ENCODE data around the gene LAMTOR1.

DNA sequence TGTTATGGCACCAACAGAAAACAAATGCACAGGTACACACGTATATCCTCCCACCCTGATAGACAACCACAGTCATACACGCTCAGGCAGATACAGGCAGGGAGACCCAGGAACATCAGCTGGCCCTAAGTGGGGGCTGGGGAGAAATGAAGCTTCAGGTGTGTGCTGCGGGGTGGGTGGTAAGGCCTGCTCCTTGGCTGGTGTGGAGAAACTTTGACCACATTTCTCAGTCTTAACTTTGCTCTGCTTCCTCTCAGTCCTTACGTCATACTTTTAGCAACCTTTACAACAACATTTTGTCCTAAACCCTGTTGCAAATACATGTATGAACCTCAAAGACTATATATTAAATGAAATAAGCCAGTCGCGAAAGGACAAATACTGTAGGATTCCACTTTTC lies 16.1 kb upstream of the LAMTOR1 start:
- TF ChIP-seq ZBTB7A (IDR thresholded peaks at IDR 0.05; ENCODE audit: low read depth): no peak
- TF ChIP-seq YY1 (IDR thresholded peaks at IDR 0.05; ENCODE audit: low read depth): no peak
- TF ChIP-seq NFIC (IDR thresholded peaks at IDR 0.05): no peak
- TF ChIP-seq CEBPB (IDR thresholded peaks at IDR 0.05): no peak
- TF ChIP-seq TAF1 (IDR thresholded peaks at IDR 0.05; ENCODE audit: low read depth): no peak
- TF ChIP-seq, protein P1, sequence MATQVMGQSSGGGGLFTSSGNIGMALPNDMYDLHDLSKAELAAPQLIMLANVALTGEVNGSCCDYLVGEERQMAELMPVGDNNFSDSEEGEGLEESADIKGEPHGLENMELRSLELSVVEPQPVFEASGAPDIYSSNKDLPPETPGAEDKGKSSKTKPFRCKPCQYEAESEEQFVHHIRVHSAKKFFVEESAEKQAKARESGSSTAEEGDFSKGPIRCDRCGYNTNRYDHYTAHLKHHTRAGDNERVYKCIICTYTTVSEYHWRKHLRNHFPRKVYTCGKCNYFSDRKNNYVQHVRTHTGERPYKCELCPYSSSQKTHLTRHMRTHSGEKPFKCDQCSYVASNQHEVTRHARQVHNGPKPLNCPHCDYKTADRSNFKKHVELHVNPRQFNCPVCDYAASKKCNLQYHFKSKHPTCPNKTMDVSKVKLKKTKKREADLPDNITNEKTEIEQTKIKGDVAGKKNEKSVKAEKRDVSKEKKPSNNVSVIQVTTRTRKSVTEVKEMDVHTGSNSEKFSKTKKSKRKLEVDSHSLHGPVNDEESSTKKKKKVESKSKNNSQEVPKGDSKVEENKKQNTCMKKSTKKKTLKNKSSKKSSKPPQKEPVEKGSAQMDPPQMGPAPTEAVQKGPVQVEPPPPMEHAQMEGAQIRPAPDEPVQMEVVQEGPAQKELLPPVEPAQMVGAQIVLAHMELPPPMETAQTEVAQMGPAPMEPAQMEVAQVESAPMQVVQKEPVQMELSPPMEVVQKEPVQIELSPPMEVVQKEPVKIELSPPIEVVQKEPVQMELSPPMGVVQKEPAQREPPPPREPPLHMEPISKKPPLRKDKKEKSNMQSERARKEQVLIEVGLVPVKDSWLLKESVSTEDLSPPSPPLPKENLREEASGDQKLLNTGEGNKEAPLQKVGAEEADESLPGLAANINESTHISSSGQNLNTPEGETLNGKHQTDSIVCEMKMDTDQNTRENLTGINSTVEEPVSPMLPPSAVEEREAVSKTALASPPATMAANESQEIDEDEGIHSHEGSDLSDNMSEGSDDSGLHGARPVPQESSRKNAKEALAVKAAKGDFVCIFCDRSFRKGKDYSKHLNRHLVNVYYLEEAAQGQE (IDR thresholded peaks at IDR 0.05; ENCODE audit: low read depth): no peak
- no peak for TF ChIP-seq TCF12 (IDR thresholded peaks at IDR 0.05; ENCODE audit: low read depth)
- no peak for TF ChIP-seq RAD21 (IDR thresholded peaks at IDR 0.05; ENCODE audit: low read depth)
- TF ChIP-seq EP300 (IDR thresholded peaks at IDR 0.05; ENCODE audit: borderline replicate concordance): no peak
- no peak for TF ChIP-seq MAX (IDR thresholded peaks at IDR 0.05)
- no peak for TF ChIP-seq EGR1 (IDR thresholded peaks at IDR 0.05)
- TF ChIP-seq, protein P2, sequence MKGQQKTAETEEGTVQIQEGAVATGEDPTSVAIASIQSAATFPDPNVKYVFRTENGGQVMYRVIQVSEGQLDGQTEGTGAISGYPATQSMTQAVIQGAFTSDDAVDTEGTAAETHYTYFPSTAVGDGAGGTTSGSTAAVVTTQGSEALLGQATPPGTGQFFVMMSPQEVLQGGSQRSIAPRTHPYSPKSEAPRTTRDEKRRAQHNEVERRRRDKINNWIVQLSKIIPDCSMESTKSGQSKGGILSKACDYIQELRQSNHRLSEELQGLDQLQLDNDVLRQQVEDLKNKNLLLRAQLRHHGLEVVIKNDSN (IDR thresholded peaks at IDR 0.05): no peak
- no peak for TF ChIP-seq FOXM1 (IDR thresholded peaks at IDR 0.05; ENCODE audit: borderline replicate concordance, low read depth)
